Pancreas (tissue), 10 donors: Measurements from ENCODE around the gene PTP4A2. TPM values are rescaled to one million over a fixed set of nuclear protein-coding genes. Genes with fewer than 3 reads are reported as not detected.

Source experiments
- ATAC-seq, 4 donors: fragments of 200-7000 bp; cut with Tn5 transposase; one replicate each; pipeline versions ENCODE4 v1.8.0 to v1.9.1; 2020; ENCODE audit warnings: mild to moderate bottlenecking in 4 of 4, moderate library complexity in 4 of 4
- DNase-seq, 6 donors: peaks; one replicate each; pipeline ENCODE4 v3.0.0-alpha.2; 2020
- FAIRE-seq: peaks from 2 replicates; lab custom pipeline; 2012; peaks lifted over from hg19 to GRCh38; lab: Jason Lieb, UNC
- H3K27ac ChIP-seq, 4 donors: fragments of 200-600 bp; sonication (generic); 1 replicate in 3 of 4; 2 replicates in 1 of 4; pipeline versions ENCODE4 v1.5.0 to v1.8.0; 2020
- H3K27me3 ChIP-seq, 4 donors: fragments of 200-600 bp; one replicate each; pipeline ENCODE4 v1.8.0; 2021
- H3K36me3 ChIP-seq, 3 donors: fragments of 200-600 bp; sonication (generic) in 1 of 3; one replicate each; pipeline versions ENCODE4 v1.5.0 to v1.8.0; 2020 to 2021
- H3K4me1 ChIP-seq, 3 donors: fragments of 200-600 bp; one replicate each; pipeline ENCODE4 v1.8.0; 2021
- H3K4me3 ChIP-seq, 4 donors: fragments of 200-600 bp; sonication (generic) in 2 of 4; one replicate each; pipeline versions ENCODE4 v1.5.0 to v1.8.0; 2020 to 2021
- H3K9me3 ChIP-seq, 4 donors: fragments of 200-600 bp; one replicate each; pipeline ENCODE4 v1.8.0; 2021
- CTCF ChIP-seq, 4 donors: fragments of 200-600 bp; sonication (generic) in 3 of 4; IDR thresholded peaks; one replicate each; pipeline versions ENCODE4 v1.5.0 to v1.8.0; 2021; ENCODE audit warnings: antibody characterized with exemption in 4 of 4
- WGBS, 2 donors: extraction: QIAGEN DNeasy Blood & Tissue Kit; methylation state at CpG; one replicate each; pipeline ENCODE4 v1.1.7; 2013; 5-methylcytosine and 5-hydroxymethylcytosine counted together
- intact Hi-C, 3 donors: fragments of 100-400 bp; cut with DNase I; formaldehyde crosslinking; loops; one replicate each; pipeline versions ENCODE4 v1.11.1 to v1.14.2; 2022
- polyA plus RNA-seq, 2 donors: library from polyadenylated mRNA; stranded (reverse); fragments of 200-250 nt; gene quantifications; one replicate each; pipeline ENCODE4 v1.2.3, GENCODE V29; 2013
- total RNA-seq, 6 donors: library from RNA; stranded (reverse); fragmentation: NEBNext Ultra II Directional in 4 of 6; extraction: Animal tissue kit (Norgen Biotek cat#: 25700) in 4 of 6; gene quantifications; one replicate each; pipeline versions ENCODE4 v1.2.1 to v1.2.4, GENCODE V29; 2021 to 2023
- donor health status: healthy with polysubstance abuse.
- donor health status: DM: no; HTN: no; CAD: no; lungs with moderate emphysema.
- donor health status: DM: no; HTN: no; CAD: no.
- donor health status: control.
- donor health status: control.
- donor health status: Bipolar disorder and iron deficiency.
- donor health status: DM: yes; HTN: yes; CAD: no.
- donor health status: DM: no; HTN: no; CAD: no.
- donor health status: DM: no; HTN: no; CAD: no.
- donor health status: DM: yes; HTN: yes; CAD: no.

PTP4A2 gene
- total and polyA plus RNA-seq, 8 donors: 37.7 to 137 (median 78.3) TPM

- H3K4me3 ChIP-seq: no peak overlapping the region
- H3K27ac ChIP-seq: no peak overlapping the region
- ATAC-seq (no peak), FAIRE-seq (no peak), DNase-seq (no peak)
- intact Hi-C loops: no loop called here
- H3K9me3 ChIP-seq: no peaks in the 10 kb centered on the region
- H3K36me3 ChIP-seq: no peaks in the 10 kb centered on the region
- no peaks in the 10 kb centered on the region for H3K27me3 ChIP-seq
- 92 to 94% methylated on average over 3 of the region's 3 CpGs for WGBS, 2 donors
- TF ChIP-seq CTCF (IDR thresholded peaks at IDR 0.05): no peak
- no peaks in the 10 kb centered on the region for H3K4me1 ChIP-seq
These were observed 79.1 kb downstream of the PTP4A2 start for GRCh38 chr1:31859044-31859443.

- DNase-seq (no peak), ATAC-seq (no peak), FAIRE-seq (no peak)
- Histone ChIP-seq H3K4me3 (no peak overlapping the region), H3K27ac (no peak overlapping the region), H3K36me3 (no peaks in the 10 kb centered on the region), H3K27me3 (no peaks in the 10 kb centered on the region), H3K4me1 (no peaks in the 10 kb centered on the region), H3K9me3 (no peaks in the 10 kb centered on the region)
- WGBS, 2 donors: 82 to 84% methylated on average over 6 of the region's 6 CpGs
- TF ChIP-seq CTCF (IDR thresholded peaks at IDR 0.05): no peak
- intact Hi-C loops: no loop called here
These were observed 80.3 kb downstream of the PTP4A2 start for GRCh38 chr1:31857863-31858262.

Other genes starting within 250 kb of the PTP4A2 start
- gene COL16A1, start 234.4 kb downstream of the PTP4A2 start, total RNA-seq: 10 to 100 TPM in 3 of 6 donors, 1 to 10 TPM in 3; 3.3 to 26.7 (median 8.0) TPM
- gene COL16A1, start 234.4 kb downstream of the PTP4A2 start, polyA plus RNA-seq: 10 to 100 TPM; 15.1 to 19.3 TPM
- gene ADGRB2, start 174.0 kb downstream of the PTP4A2 start, total RNA-seq: 1 to 10 TPM in 1 of 6 donors, under 1 TPM in 5; 0.12 to 1.3 (median 0.43) TPM
- under 1 TPM; 0.23 to 0.49 TPM for gene ADGRB2, start 174.0 kb downstream of the PTP4A2 start, polyA plus RNA-seq
- under 1 TPM in 3 of 6 donors, not detected in 3; 0.06 to 0.69 (median 0.15) TPM for gene SPOCD1, start 122.3 kb downstream of the PTP4A2 start, total RNA-seq
- under 1 TPM in 1 of 2 donors, not detected in 1; 0.16 TPM for gene SPOCD1, start 122.3 kb downstream of the PTP4A2 start, polyA plus RNA-seq
- 10 to 100 TPM; 26.6 to 56.7 (median 41.2) TPM for gene KHDRBS1, start 75.5 kb upstream of the PTP4A2 start, total RNA-seq
- gene KHDRBS1, start 75.5 kb upstream of the PTP4A2 start, polyA plus RNA-seq: 10 to 100 TPM; 22.8 to 41.7 TPM
- 1 to 10 TPM; 5.1 to 8.7 (median 6.1) TPM for gene TMEM39B, start 134.6 kb upstream of the PTP4A2 start, total RNA-seq
- gene TMEM39B, start 134.6 kb upstream of the PTP4A2 start, polyA plus RNA-seq: 10 to 100 TPM in 1 of 2 donors, 1 to 10 TPM in 1; 6.3 to 11.8 TPM
- 10 to 100 TPM; 20.9 to 36.2 (median 26.9) TPM for gene KPNA6, start 169.7 kb upstream of the PTP4A2 start, total RNA-seq
- 1 to 10 TPM; 4.9 to 7.9 TPM for gene KPNA6, start 169.7 kb upstream of the PTP4A2 start, polyA plus RNA-seq
- gene TXLNA, start 241.3 kb upstream of the PTP4A2 start, total RNA-seq: 10 to 100 TPM; 13.8 to 29.3 (median 20.3) TPM
- 10 to 100 TPM; 13.6 to 14.4 TPM for gene TXLNA, start 241.3 kb upstream of the PTP4A2 start, polyA plus RNA-seq